C4-2B (cell line): ENCODE data around the gene RNU1-3.
"Not testable (repeated sequence)": the region's sequence is repeated elsewhere in the genome, so short reads cannot be mapped to it uniquely, and the experiment has no call there.

ENCODE experiments used
- H3K27ac ChIP-seq: fragments of 450-650 bp; 2 replicates; pipeline ENCODE4 v1.5.1; 2017
- CTCF ChIP-seq: fragments of 450-650 bp; conservative IDR thresholded peaks from 2 replicates; pipeline ENCODE4 v1.5.1; 2017; ENCODE audit warnings: mild to moderate bottlenecking
- ZFX ChIP-seq: fragments of 450-650 bp; IDR thresholded peaks from 2 replicates; pipeline ENCODE4 v1.6.1; 2017

RNU1-3 gene

GRCh38 chr1:16631248-16632043 lies 35.3 kb downstream of the RNU1-3 start:
- no peak for TF ChIP-seq ZFX
- no peak for TF ChIP-seq CTCF
- no peak overlapping the region for H3K27ac ChIP-seq

- H3K27ac ChIP-seq = no peak overlapping the region
- no peak for TF ChIP-seq CTCF
- no peak for TF ChIP-seq ZFX
These were observed 36.0 kb downstream of the RNU1-3 start for GRCh38 chr1:16630661-16631247.

GRCh38 chr1:16629916-16630530 lies 36.7 kb downstream of the RNU1-3 start:
- H3K27ac ChIP-seq = not testable (repeated sequence)

- H3K27ac ChIP-seq = no peak overlapping the region
- TF ChIP-seq CTCF (no peak), ZFX (no peak)
These were observed 38.2 kb downstream of the RNU1-3 start for GRCh38 chr1:16628361-16629111.

GRCh38 chr1:16626409-16626983 lies 40.3 kb downstream of the RNU1-3 start:
- H3K27ac ChIP-seq = not testable (repeated sequence)

- H3K27ac ChIP-seq = peak overlapping the region; percentile 88; the same call in 1 of the 2 replicates
- TF ChIP-seq CTCF (no peak), ZFX (no peak)
These were observed 41.0 kb downstream of the RNU1-3 start for GRCh38 chr1:16625497-16626408.

GRCh38 chr1:16623812-16624719 lies 42.7 kb downstream of the RNU1-3 start:
- peak overlapping the region; percentile 88 for H3K27ac ChIP-seq
- peak; percentile 56; the same call in 1 of the 2 replicates for TF ChIP-seq ZFX

GRCh38 chr1:16623337-16623736 lies 43.4 kb downstream of the RNU1-3 start:
- peak overlapping the region; percentile 88 for H3K27ac ChIP-seq

- peak overlapping the region; percentile 88 for H3K27ac ChIP-seq
These were observed 45.0 kb downstream of the RNU1-3 start for GRCh38 chr1:16621681-16622315.
